ENCODE data around the gene ATG9B.

Gene ATG9B, protein sequence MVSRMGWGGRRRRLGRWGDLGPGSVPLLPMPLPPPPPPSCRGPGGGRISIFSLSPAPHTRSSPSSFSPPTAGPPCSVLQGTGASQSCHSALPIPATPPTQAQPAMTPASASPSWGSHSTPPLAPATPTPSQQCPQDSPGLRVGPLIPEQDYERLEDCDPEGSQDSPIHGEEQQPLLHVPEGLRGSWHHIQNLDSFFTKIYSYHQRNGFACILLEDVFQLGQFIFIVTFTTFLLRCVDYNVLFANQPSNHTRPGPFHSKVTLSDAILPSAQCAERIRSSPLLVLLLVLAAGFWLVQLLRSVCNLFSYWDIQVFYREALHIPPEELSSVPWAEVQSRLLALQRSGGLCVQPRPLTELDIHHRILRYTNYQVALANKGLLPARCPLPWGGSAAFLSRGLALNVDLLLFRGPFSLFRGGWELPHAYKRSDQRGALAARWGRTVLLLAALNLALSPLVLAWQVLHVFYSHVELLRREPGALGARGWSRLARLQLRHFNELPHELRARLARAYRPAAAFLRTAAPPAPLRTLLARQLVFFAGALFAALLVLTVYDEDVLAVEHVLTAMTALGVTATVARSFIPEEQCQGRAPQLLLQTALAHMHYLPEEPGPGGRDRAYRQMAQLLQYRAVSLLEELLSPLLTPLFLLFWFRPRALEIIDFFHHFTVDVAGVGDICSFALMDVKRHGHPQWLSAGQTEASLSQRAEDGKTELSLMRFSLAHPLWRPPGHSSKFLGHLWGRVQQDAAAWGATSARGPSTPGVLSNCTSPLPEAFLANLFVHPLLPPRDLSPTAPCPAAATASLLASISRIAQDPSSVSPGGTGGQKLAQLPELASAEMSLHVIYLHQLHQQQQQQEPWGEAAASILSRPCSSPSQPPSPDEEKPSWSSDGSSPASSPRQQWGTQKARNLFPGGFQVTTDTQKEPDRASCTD

GRCh38 chr7:151024435-151025056 lies at the start of gene ATG9B:
Gene ATG9B (minus strand): TSS chr7:151024494. CDS start chr7:151024423, 71 bp downstream.
- DNase-seq: no peak

DNA sequence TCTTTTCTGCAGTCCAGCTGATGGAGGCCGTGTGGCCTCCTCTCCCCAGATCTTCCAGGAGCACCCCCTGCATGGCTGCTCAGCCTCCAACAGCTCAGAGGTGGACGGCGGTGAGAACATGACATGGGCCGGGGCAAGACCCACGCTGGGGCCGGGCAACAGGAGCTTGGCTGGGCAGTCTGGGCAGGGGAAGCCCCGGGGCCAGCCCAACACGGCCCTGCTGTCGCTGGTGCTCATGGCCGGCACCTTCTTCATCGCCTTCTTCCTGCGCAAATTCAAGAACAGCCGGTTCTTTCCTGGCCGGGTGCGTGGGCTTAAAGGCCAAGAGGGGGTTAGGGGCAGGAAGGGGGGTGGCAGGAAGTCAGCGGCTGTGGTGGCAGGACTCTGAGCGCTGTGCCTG lies 49.7 kb upstream of the ATG9B start:
- no peak for DNase-seq

GRCh38 chr7:151071032-151071866 lies 47.0 kb upstream of the ATG9B start:
- no peak for DNase-seq

GRCh38 chr7:151070574-151070960 lies 46.3 kb upstream of the ATG9B start:
- no peak for DNase-seq

- no peak for DNase-seq
Observed at GRCh38 chr7:151069841-151070573, 45.7 kb upstream of the ATG9B start.

- no peak for DNase-seq
Observed at GRCh38 chr7:151068069-151068773, 43.9 kb upstream of the ATG9B start.

DNA sequence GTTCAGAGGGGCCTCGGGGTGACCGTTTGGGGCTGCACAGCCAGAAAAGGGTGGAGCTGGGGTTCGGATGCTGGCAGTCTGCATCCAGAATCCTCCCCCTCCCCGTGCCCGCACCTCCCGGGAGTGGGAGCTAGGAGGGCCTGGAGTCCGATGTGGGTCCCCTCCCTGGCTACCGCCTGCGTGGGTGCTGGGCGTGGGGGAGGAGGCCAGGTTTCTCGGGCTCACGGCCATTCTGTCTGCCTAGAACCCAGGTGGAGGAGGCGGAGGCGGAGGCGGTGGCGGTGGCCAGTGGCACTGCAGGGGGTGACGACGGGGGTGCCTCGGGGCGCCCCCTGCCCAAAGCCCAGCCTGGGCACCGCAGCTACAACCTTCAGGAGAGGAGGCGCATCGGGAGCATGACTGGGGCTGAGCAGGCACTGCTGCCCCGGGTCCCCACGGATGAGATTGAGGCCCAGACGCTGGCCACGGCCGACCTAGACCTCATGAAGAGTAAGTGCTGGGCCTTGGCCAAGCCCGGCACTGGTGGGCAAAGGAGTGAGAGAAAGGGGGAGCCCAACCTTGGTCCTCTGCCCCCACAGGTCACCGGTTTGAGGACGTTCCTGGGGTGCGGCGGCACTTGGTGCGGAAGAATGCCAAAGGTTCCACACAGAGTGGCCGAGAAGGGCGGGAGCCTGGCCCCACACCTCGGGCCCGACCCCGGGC lies 42.1 kb upstream of the ATG9B start:
- DNase-seq: no peak

- no peak for DNase-seq
Observed at GRCh38 chr7:151065516-151065915, 41.2 kb upstream of the ATG9B start.

DNA sequence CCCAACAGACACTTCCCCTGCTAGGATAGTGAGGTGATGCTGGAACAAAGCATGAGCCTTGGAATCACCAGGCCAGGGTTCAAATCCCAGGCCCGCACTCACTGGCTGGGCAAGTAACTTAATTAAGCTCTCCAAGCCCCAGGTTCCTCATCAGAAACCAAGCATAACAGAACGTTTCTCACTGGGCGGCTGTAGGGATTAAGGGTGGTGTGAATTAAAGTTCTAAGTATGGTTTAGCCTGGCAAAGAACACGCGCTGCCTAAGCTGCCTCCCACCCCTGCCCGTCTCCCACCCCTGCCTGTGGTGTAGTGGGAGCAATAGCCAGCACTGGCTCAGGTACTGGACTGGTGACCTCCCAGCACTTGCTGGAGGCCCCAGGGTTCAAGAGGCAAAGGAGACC lies 40.7 kb upstream of the ATG9B start:
- no peak for DNase-seq

GRCh38 chr7:151064454-151064853 lies 40.2 kb upstream of the ATG9B start:
- DNase-seq: no peak

GRCh38 chr7:151063212-151063561 lies 38.9 kb upstream of the ATG9B start:
- DNase-seq: no peak

GRCh38 chr7:151062399-151063211 lies 38.3 kb upstream of the ATG9B start:
- DNase-seq: no peak

DNA sequence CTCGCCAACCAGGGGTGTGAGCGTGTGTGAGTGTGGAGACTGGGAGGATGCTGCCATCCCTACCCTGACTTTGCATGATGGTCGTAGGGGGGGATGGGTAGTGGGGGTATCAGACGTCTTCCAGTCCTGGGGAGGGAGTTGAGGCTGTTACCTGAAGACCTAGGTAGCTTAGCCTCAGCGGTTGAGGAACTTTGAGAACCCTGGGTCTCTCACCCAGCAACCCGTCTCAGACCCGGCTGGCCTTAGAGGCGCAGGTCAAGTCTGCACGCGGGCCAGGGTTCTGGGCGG lies 37.8 kb upstream of the ATG9B start:
- DNase-seq: no peak

GRCh38 chr7:151061213-151062110 lies 37.2 kb upstream of the ATG9B start:
- DNase-seq: no peak

DNA sequence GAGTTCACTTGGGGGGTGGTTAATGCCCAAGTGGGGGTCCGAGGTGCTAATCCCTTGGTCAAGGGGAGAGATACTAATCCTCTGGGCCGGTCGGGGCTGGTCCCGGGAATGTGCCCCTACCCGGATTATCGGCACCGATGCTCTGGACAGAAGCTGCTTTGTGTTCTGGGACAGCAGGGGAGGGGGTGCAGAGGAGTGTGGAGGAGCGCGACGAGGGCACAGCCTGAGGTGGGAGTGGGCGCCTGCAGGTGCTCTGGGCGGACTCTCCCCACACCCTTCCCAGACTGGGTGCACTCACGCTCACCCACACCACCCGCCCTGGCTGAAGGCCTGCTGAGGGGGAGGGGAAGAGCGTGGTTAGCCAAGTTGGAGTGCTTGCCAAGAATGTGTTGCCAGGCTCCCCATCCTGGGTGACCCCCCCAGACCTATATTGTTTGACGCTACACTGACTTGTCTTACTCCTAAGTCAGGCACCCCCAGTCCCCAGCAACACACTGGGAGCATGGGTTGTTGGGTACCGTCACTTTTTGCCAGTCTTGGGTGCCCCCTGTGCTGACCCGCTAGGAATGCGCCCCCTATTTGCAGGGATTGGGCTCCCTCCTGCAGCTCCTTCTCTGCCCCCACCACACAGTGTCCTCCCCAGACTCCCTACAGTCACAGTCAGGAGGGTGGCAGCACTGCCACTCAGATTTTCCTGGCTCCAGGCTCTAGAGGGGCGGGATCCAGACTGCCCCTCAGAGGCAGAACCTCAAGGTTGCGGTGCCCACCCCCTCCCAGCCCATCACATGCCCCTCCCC lies 36.3 kb upstream of the ATG9B start:
- DNase-seq: peak; percentile 11

DNA sequence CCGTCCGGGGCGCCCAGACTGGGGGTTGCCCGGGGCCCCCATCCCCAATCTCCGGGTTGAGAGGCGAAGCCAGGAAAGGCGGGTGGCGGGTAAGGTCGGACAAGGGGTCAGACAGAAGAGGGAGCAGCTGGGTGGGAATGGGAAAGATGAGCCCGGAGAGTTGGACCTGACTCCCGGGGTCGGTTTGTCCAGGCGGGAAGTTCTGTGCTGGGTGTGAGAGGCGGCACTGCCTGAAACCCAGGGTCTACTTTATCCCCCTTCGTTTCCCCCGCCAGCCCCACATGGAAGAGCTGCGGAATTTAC lies 35.8 kb upstream of the ATG9B start:
- DNase-seq: no peak

DNA sequence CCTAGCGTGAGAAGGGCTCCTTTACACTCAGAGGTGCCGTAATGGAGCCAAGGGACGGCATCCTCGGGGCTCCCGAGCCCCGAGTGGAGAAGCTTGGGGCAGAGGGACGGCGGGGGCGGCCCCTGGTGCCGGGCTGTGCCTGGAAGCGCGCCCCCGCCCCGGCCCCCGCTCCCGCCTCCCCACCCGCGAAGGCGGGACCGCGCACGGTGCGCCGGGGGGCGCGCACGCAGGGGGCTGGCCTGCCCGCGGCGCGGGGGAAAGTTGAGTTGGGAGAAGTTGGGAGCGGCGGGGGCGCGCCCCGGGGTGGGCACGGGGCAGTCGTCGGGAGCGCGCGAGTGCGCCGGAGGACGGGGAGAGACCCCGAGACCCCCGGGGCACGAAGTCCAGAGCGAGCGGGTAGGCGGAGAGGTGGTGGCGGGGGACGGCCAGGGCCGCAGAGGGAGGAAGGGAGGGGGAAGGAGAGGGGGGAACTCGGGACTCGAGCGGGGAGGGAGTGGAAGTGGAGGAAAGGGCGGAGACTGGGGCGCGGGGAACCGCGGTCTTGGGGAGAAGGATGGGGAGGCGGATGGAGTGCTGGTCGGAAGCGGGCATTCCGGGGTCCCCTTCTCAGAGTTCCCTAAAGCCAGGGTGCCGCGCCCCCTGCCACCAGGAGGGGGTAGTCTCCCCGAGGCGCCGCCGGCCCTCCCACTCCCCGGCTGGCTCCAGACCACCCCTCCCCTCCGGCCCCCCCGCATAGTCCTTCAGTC lies 35.2 kb upstream of the ATG9B start, which contains the start of gene SLC4A2:
TSS of gene SLC4A2 (plus strand) at position 223 of the 746 bp plus-strand sequence. CDS start 2,399 bp downstream, outside the sequence.
- peak; percentile 71 for DNase-seq

All from CD4-positive, alpha-beta T cell treated with Interleukin-21 for 1 hour (primary cell).